ENCODE results near the gene MND1.

GRCh38 chr4:153432965-153433753 is 88.7 kb downstream of the MND1 start:
- TF ChIP-seq CTCF (conservative IDR thresholded peaks at IDR 0.05; ENCODE audit: low read length) (peak; percentile 76), EZH2phosphoT487 (IDR thresholded peaks at IDR 0.05; ENCODE audit: borderline replicate concordance) (no peak)
